H1 (cell line): Measurements from ENCODE around the gene TM7SF3. TPM values are rescaled to one million over a fixed set of nuclear protein-coding genes. Genes with fewer than 3 reads are reported as not detected.

Source experiments
- CTCF ChIA-PET: fragments of 300-600 bp; sonication (Branson Sonifier 250); formaldehyde crosslinking; loops from one replicate; lab custom pipeline; 2021; ENCODE audit not compliant: partially characterized antibody; lab: Charles Lee
- POLR2A ChIA-PET: fragments of 300-600 bp; sonication (Branson Sonifier 250); formaldehyde crosslinking; loops from one replicate; lab custom pipeline; 2021; ENCODE audit warnings: inconsistent platforms; ENCODE audit not compliant: partially characterized antibody; lab: Charles Lee
- DNase-seq, 2 experiments: peaks; one replicate each; pipeline versions ENCODE4 v3.0.0 to v3.0.0-alpha.2; 2010 to 2022; ENCODE audit warnings: low spot score in 2 of 2, low read depth in 1 of 2, mixed read lengths in 1 of 2
- FAIRE-seq: peaks from 2 replicates; lab custom pipeline; 2011; peaks lifted over from hg19 to GRCh38; lab: Jason Lieb, UNC
- H2AFZ ChIP-seq: 2 replicates; pipeline ENCODE4 v1.8.1; 2012; ENCODE audit warnings: low read length, inconsistent platforms
- H2AK5ac ChIP-seq: 2 replicates; pipeline ENCODE4 v1.6.1; 2013; ENCODE audit warnings: low read depth, low read length
- H2BK120ac ChIP-seq: replicated peaks from 2 replicates; pipeline ENCODE3; 2013; ENCODE audit warnings: low read depth, low read length, inconsistent platforms
- H2BK12ac ChIP-seq: 2 replicates; pipeline ENCODE4 v1.6.1; 2013; ENCODE audit warnings: low read depth, low read length
- H2BK15ac ChIP-seq: 2 replicates; pipeline ENCODE4 v1.6.1; 2013; ENCODE audit warnings: low read length
- H2BK20ac ChIP-seq: 2 replicates; pipeline ENCODE4 v1.6.1; 2013; ENCODE audit warnings: low read length
- H2BK5ac ChIP-seq: 2 replicates; pipeline ENCODE4 v1.6.1; 2013; ENCODE audit warnings: low read depth, low read length
- H3K14ac ChIP-seq: 2 replicates; pipeline ENCODE4 v1.6.1; 2013; ENCODE audit warnings: inconsistent platforms; ENCODE audit not compliant: insufficient read length
- H3K18ac ChIP-seq: 2 replicates; pipeline ENCODE4 v1.6.1; 2013; ENCODE audit warnings: low read length; ENCODE audit errors: extremely low read depth
- H3K23ac ChIP-seq: 2 replicates; pipeline ENCODE4 v1.6.1; 2013; ENCODE audit warnings: inconsistent platforms; ENCODE audit not compliant: insufficient read length
- H3K23me2 ChIP-seq: 2 replicates; pipeline ENCODE4 v1.6.1; 2013; ENCODE audit warnings: low read depth, low read length
- H3K27ac ChIP-seq: 2 replicates; pipeline ENCODE4 v1.6.1; 2011; ENCODE audit warnings: low read depth, low read length, inconsistent platforms
- H3K27me3 ChIP-seq, 4 experiments: replicated peaks in 1 of 4; 1 replicate in 1 of 4; 2 replicates in 3 of 4; pipeline versions ENCODE4 v1.6.1 to v1.8.1; 2011 to 2013; ENCODE audit warnings: low read length in 3 of 4, mild to moderate bottlenecking in 3 of 4, inconsistent platforms in 2 of 4, mixed read lengths in 2 of 4, moderate library complexity in 1 of 4; ENCODE audit not compliant: control insufficient read depth in 3 of 4, insufficient read depth in 3 of 4; ENCODE audit errors: extremely low read depth in 1 of 4
- H3K36me3 ChIP-seq, 4 experiments: 2 replicates each; pipeline versions ENCODE4 v1.6.1 to v1.8.1; 2011 to 2013; ENCODE audit warnings: mild to moderate bottlenecking in 4 of 4, low read length in 3 of 4, moderate library complexity in 2 of 4, control low read depth in 1 of 4, inconsistent platforms in 1 of 4; ENCODE audit not compliant: insufficient read depth in 4 of 4, control insufficient read depth in 2 of 4
- H3K4ac ChIP-seq: replicated peaks from 2 replicates; pipeline ENCODE3; 2013; ENCODE audit warnings: low read length, low read depth, mixed read lengths, inconsistent platforms; ENCODE audit not compliant: insufficient read length
- H3K4me1 ChIP-seq, 4 experiments: replicated peaks in 1 of 4; 1 replicate in 1 of 4; 2 replicates in 3 of 4; pipeline versions ENCODE4 v1.6.1 to v1.8.1; 2011 to 2013; ENCODE audit warnings: low read length in 3 of 4, inconsistent platforms in 2 of 4, mixed read lengths in 1 of 4; ENCODE audit not compliant: insufficient read depth in 4 of 4, control insufficient read depth in 3 of 4
- H3K4me2 ChIP-seq, 2 experiments: 2 replicates each; pipeline versions ENCODE4 v1.6.1 to v1.8.1; 2011 to 2013; ENCODE audit warnings: low read depth in 2 of 2, low read length in 2 of 2, control low read depth in 1 of 2, inconsistent platforms in 1 of 2, mild to moderate bottlenecking in 1 of 2; ENCODE audit not compliant: insufficient read depth in 1 of 2
- H3K4me3 ChIP-seq, 4 experiments: fragments of 200-600, 300-600 bp in 1 of 4; sonication (generic), shearing (Covaris generic), sonication (Bioruptor Twin) in 1 of 4; 2 replicates each; pipeline versions ENCODE4 v1.5.1 to v1.8.1; 2011 to 2016; ENCODE audit warnings: low read length in 4 of 4, low read depth in 3 of 4, control low read depth in 2 of 4, inconsistent platforms in 2 of 4, mild to moderate bottlenecking in 2 of 4, mixed read lengths in 1 of 4, moderate library complexity in 1 of 4; ENCODE audit not compliant: insufficient read depth in 2 of 4; ENCODE audit errors: extremely low read depth in 1 of 4
- H3K56ac ChIP-seq: replicated peaks from 2 replicates; pipeline ENCODE3; 2013; ENCODE audit warnings: low read depth, mild to moderate bottlenecking, mixed read lengths, low read length, inconsistent platforms; ENCODE audit not compliant: insufficient read length
- H3K79me1 ChIP-seq: 2 replicates; pipeline ENCODE4 v1.6.1; 2013; ENCODE audit warnings: low read depth, low read length, control low read depth
- H3K79me2 ChIP-seq, 2 experiments: 2 replicates each; pipeline versions ENCODE4 v1.6.1 to v1.8.1; 2012 to 2013; ENCODE audit warnings: low read length in 2 of 2, mild to moderate bottlenecking in 2 of 2, inconsistent platforms in 1 of 2; ENCODE audit not compliant: insufficient read depth in 2 of 2, control insufficient read depth in 1 of 2
- H3K9ac ChIP-seq, 4 experiments: replicated peaks in 1 of 4; 1 replicate in 1 of 4; 2 replicates in 3 of 4; pipeline versions ENCODE4 v1.6.1 to v1.8.1; 2011 to 2013; ENCODE audit warnings: low read depth in 3 of 4, low read length in 3 of 4, control low read depth in 2 of 4, mild to moderate bottlenecking in 2 of 4, moderate library complexity in 2 of 4, inconsistent platforms in 1 of 4; ENCODE audit errors: extremely low read depth in 1 of 4
- H3K9me3 ChIP-seq, 2 experiments: 2 replicates each; pipeline versions ENCODE4 v1.6.1 to v1.8.1; 2012 to 2013; ENCODE audit warnings: mild to moderate bottlenecking in 2 of 2, moderate library complexity in 2 of 2, control low read depth in 1 of 2, inconsistent platforms in 1 of 2, low read depth in 1 of 2, low read length in 1 of 2, mixed read lengths in 1 of 2; ENCODE audit not compliant: insufficient read depth in 2 of 2
- H4K20me1 ChIP-seq, 2 experiments: replicated peaks in 1 of 2; 2 replicates each; pipeline versions ENCODE3 to v1.8.1; 2011 to 2013; ENCODE audit warnings: inconsistent platforms in 2 of 2, low read length in 2 of 2, mild to moderate bottlenecking in 1 of 2; ENCODE audit not compliant: insufficient read depth in 2 of 2, control insufficient read depth in 1 of 2
- H4K5ac ChIP-seq: 2 replicates; pipeline ENCODE4 v1.6.1; 2013; ENCODE audit warnings: low read length, low read depth, mixed read lengths, inconsistent platforms; ENCODE audit not compliant: insufficient read length
- H4K8ac ChIP-seq: 2 replicates; pipeline ENCODE4 v1.8.0; 2013; ENCODE audit warnings: mild to moderate bottlenecking, moderate library complexity, low read length, inconsistent platforms; ENCODE audit not compliant: insufficient read depth; ENCODE audit errors: extremely low read depth
- H4K91ac ChIP-seq: replicated peaks from 2 replicates; pipeline ENCODE3; 2013; ENCODE audit warnings: low read length, mixed read lengths, inconsistent platforms; ENCODE audit not compliant: insufficient read length
- KDM5A ChIP-seq: fragments of 200-600 bp; IDR thresholded peaks from 2 replicates; pipeline ENCODE4 v1.7.1; 2012; ENCODE audit warnings: mild to moderate bottlenecking, low read length, inconsistent platforms, mixed read lengths
- NANOG ChIP-seq: IDR thresholded peaks from 2 replicates; pipeline ENCODE4 v1.6.1; 2011; ENCODE audit warnings: low read length, low read depth, mild to moderate bottlenecking, inconsistent platforms; ENCODE audit not compliant: insufficient read depth, poor library complexity, severe bottlenecking
- NRF1 ChIP-seq: IDR thresholded peaks from 2 replicates; pipeline ENCODE4 v1.6.1; 2011; ENCODE audit warnings: mild to moderate bottlenecking, low read depth, low read length, improper control_type of control experiment
- PHF8 ChIP-seq: fragments of 200-600 bp; sonication (generic); conservative IDR thresholded peaks from 2 replicates; pipeline ENCODE4 v1.7.1; 2012; ENCODE audit warnings: low read depth, mild to moderate bottlenecking, inconsistent platforms, low read length, moderate library complexity
- POLR2AphosphoS5 ChIP-seq: IDR thresholded peaks from 2 replicates; pipeline ENCODE4 v1.6.1; 2011; ENCODE audit warnings: low read depth, low read length
- WGBS, 2 experiments: shearing (Covaris generic) in 1 of 2; methylation state at CpG; one replicate each; pipeline versions ENCODE4 v1.1.6 to v1.1.7; 2013 to 2015; ENCODE audit warnings: low lambda C conversion rate in 2 of 2, mixed read lengths in 2 of 2, inconsistent platforms in 1 of 2, low coverage in 1 of 2, missing lambda C conversion rate in 1 of 2; ENCODE audit not compliant: insufficient replicate concordance in 2 of 2, insufficient coverage in 1 of 2, insufficient read length in 1 of 2; ENCODE audit errors: extremely low coverage in 1 of 2, missing lambda C conversion rate in 1 of 2; 5-methylcytosine and 5-hydroxymethylcytosine counted together
- polyA plus RNA-seq, 7 experiments: library from polyadenylated mRNA; depleted of rRNA in 3 of 7; stranded (reverse) in 5 of 7; unstranded in 2 of 7; fragments of >200 nt in 5 of 7; fragments of 200-250 nt in 2 of 7; gene quantifications; 1 replicate in 5 of 7; 2 replicates in 1 of 7; 4 replicates in 1 of 7; pipeline versions ENCODE4 v1.2.1 to v1.2.3, GENCODE V29; 2011 to 2013; ENCODE audit warnings: missing spikeins in 2 of 7, mixed read lengths in 2 of 7
- total RNA-seq: library from RNA; stranded (reverse); fragmentation: NEBNext Ultra II Directional; extraction: Animal tissue kit (Norgen Biotek cat#: 25700); gene quantifications from 2 replicates; pipeline ENCODE4 v1.2.1, GENCODE V29; 2021

Gene TM7SF3
- total and polyA plus RNA-seq, 2 of the 8 experiments (the other 6 are each of a cell fraction or from before 2014, with no cell fraction given): 57.9 to 77.2 TPM

- FAIRE-seq: no peak
- CTCF ChIA-PET: no interaction called here
These were observed 65.9 kb downstream of the TM7SF3 start for GRCh38 chr12:26948309-26948708.

More at GRCh38 chr12:26948309-26948708, 65.9 kb downstream of the TM7SF3 start:
- H3K4me1 ChIP-seq: no peaks in the 10 kb centered on the region
- H3K56ac ChIP-seq: no peak overlapping the region
- H4K91ac ChIP-seq: no peak overlapping the region
- H3K79me1 ChIP-seq: no peaks in the 10 kb centered on the region
- no peak for TF ChIP-seq NRF1
- no peak for TF ChIP-seq POLR2AphosphoS5
- TF ChIP-seq KDM5A: no peak
- no peak for TF ChIP-seq NANOG
- no peak for TF ChIP-seq PHF8
- H2BK15ac ChIP-seq: no peak overlapping the region
- H3K14ac ChIP-seq: no peak overlapping the region
- H3K27ac ChIP-seq: no peak overlapping the region
- 79% methylated on average over 1 of the region's 1 CpG; no CpG with 5 or more reads in 1 of the 2 experiments for WGBS, 2 experiments
- H3K23me2 ChIP-seq: no peaks in the 10 kb centered on the region
- no peak overlapping the region for H4K5ac ChIP-seq
- H3K4me3 ChIP-seq: no peak overlapping the region
- peaks cover 0 to 86% of the 10 kb centered on the region in 2 experiments; a peak in 3 of 4 replicates for H3K79me2 ChIP-seq
- no peak overlapping the region for H3K4me2 ChIP-seq
- no peak overlapping the region for H3K23ac ChIP-seq
- POLR2A ChIA-PET: no interaction called here
- no peaks in the 10 kb centered on the region for H3K27me3 ChIP-seq
- no peak overlapping the region for H2BK120ac ChIP-seq
- no peak overlapping the region for H2BK12ac ChIP-seq
- DNase-seq: no peak
- no peak overlapping the region for H2BK20ac ChIP-seq
- no peaks in the 10 kb centered on the region for H4K20me1 ChIP-seq
- H3K36me3 ChIP-seq: no peaks in the 10 kb centered on the region
- H4K8ac ChIP-seq: no peak overlapping the region
- H3K18ac ChIP-seq: no peak overlapping the region
- no peak overlapping the region for H2AFZ ChIP-seq
- no peak overlapping the region for H2BK5ac ChIP-seq
- no peaks in the 10 kb centered on the region for H3K9me3 ChIP-seq
- no peak overlapping the region for H3K4ac ChIP-seq
- H3K9ac ChIP-seq: no peak overlapping the region
- H2AK5ac ChIP-seq: no peak overlapping the region
